H1 (cell line): ENCODE results near the gene PFDN6. TPM values are rescaled to one million over a fixed set of nuclear protein-coding genes. Genes with fewer than 3 reads are reported as not detected.

Experiments
- CTCF ChIA-PET: fragments of 300-600 bp; sonication (Branson Sonifier 250); formaldehyde crosslinking; loops from one replicate; lab custom pipeline; 2021; ENCODE audit not compliant: partially characterized antibody; lab: Charles Lee
- POLR2A ChIA-PET: fragments of 300-600 bp; sonication (Branson Sonifier 250); formaldehyde crosslinking; loops from one replicate; lab custom pipeline; 2021; ENCODE audit warnings: inconsistent platforms; ENCODE audit not compliant: partially characterized antibody; lab: Charles Lee
- DNase-seq, 2 experiments: peaks; one replicate each; pipeline versions ENCODE4 v3.0.0 to v3.0.0-alpha.2; 2010 to 2022; ENCODE audit warnings: low spot score in 2 of 2, low read depth in 1 of 2, mixed read lengths in 1 of 2
- FAIRE-seq: peaks from 2 replicates; lab custom pipeline; 2011; peaks lifted over from hg19 to GRCh38; lab: Jason Lieb, UNC
- H2AFZ ChIP-seq: 2 replicates; pipeline ENCODE4 v1.8.1; 2012; ENCODE audit warnings: low read length, inconsistent platforms
- H2AK5ac ChIP-seq: 2 replicates; pipeline ENCODE4 v1.6.1; 2013; ENCODE audit warnings: low read depth, low read length
- H2BK120ac ChIP-seq: replicated peaks from 2 replicates; pipeline ENCODE3; 2013; ENCODE audit warnings: low read depth, low read length, inconsistent platforms
- H2BK12ac ChIP-seq: 2 replicates; pipeline ENCODE4 v1.6.1; 2013; ENCODE audit warnings: low read depth, low read length
- H2BK15ac ChIP-seq: 2 replicates; pipeline ENCODE4 v1.6.1; 2013; ENCODE audit warnings: low read length
- H2BK20ac ChIP-seq: 2 replicates; pipeline ENCODE4 v1.6.1; 2013; ENCODE audit warnings: low read length
- H2BK5ac ChIP-seq: 2 replicates; pipeline ENCODE4 v1.6.1; 2013; ENCODE audit warnings: low read depth, low read length
- H3K14ac ChIP-seq: 2 replicates; pipeline ENCODE4 v1.6.1; 2013; ENCODE audit warnings: inconsistent platforms; ENCODE audit not compliant: insufficient read length
- H3K18ac ChIP-seq: 2 replicates; pipeline ENCODE4 v1.6.1; 2013; ENCODE audit warnings: low read length; ENCODE audit errors: extremely low read depth
- H3K23ac ChIP-seq: 2 replicates; pipeline ENCODE4 v1.6.1; 2013; ENCODE audit warnings: inconsistent platforms; ENCODE audit not compliant: insufficient read length
- H3K23me2 ChIP-seq: 2 replicates; pipeline ENCODE4 v1.6.1; 2013; ENCODE audit warnings: low read depth, low read length
- H3K27ac ChIP-seq: 2 replicates; pipeline ENCODE4 v1.6.1; 2011; ENCODE audit warnings: low read depth, low read length, inconsistent platforms
- H3K27me3 ChIP-seq, 4 experiments: replicated peaks in 1 of 4; 1 replicate in 1 of 4; 2 replicates in 3 of 4; pipeline versions ENCODE4 v1.6.1 to v1.8.1; 2011 to 2013; ENCODE audit warnings: low read length in 3 of 4, mild to moderate bottlenecking in 3 of 4, inconsistent platforms in 2 of 4, mixed read lengths in 2 of 4, moderate library complexity in 1 of 4; ENCODE audit not compliant: control insufficient read depth in 3 of 4, insufficient read depth in 3 of 4; ENCODE audit errors: extremely low read depth in 1 of 4
- H3K36me3 ChIP-seq, 4 experiments: 2 replicates each; pipeline versions ENCODE4 v1.6.1 to v1.8.1; 2011 to 2013; ENCODE audit warnings: mild to moderate bottlenecking in 4 of 4, low read length in 3 of 4, moderate library complexity in 2 of 4, control low read depth in 1 of 4, inconsistent platforms in 1 of 4; ENCODE audit not compliant: insufficient read depth in 4 of 4, control insufficient read depth in 2 of 4
- H3K4ac ChIP-seq: replicated peaks from 2 replicates; pipeline ENCODE3; 2013; ENCODE audit warnings: low read length, low read depth, mixed read lengths, inconsistent platforms; ENCODE audit not compliant: insufficient read length
- H3K4me1 ChIP-seq, 4 experiments: replicated peaks in 1 of 4; 1 replicate in 1 of 4; 2 replicates in 3 of 4; pipeline versions ENCODE4 v1.6.1 to v1.8.1; 2011 to 2013; ENCODE audit warnings: low read length in 3 of 4, inconsistent platforms in 2 of 4, mixed read lengths in 1 of 4; ENCODE audit not compliant: insufficient read depth in 4 of 4, control insufficient read depth in 3 of 4
- H3K4me2 ChIP-seq, 2 experiments: 2 replicates each; pipeline versions ENCODE4 v1.6.1 to v1.8.1; 2011 to 2013; ENCODE audit warnings: low read depth in 2 of 2, low read length in 2 of 2, control low read depth in 1 of 2, inconsistent platforms in 1 of 2, mild to moderate bottlenecking in 1 of 2; ENCODE audit not compliant: insufficient read depth in 1 of 2
- H3K4me3 ChIP-seq, 4 experiments: fragments of 200-600, 300-600 bp in 1 of 4; sonication (generic), shearing (Covaris generic), sonication (Bioruptor Twin) in 1 of 4; 2 replicates each; pipeline versions ENCODE4 v1.5.1 to v1.8.1; 2011 to 2016; ENCODE audit warnings: low read length in 4 of 4, low read depth in 3 of 4, control low read depth in 2 of 4, inconsistent platforms in 2 of 4, mild to moderate bottlenecking in 2 of 4, mixed read lengths in 1 of 4, moderate library complexity in 1 of 4; ENCODE audit not compliant: insufficient read depth in 2 of 4; ENCODE audit errors: extremely low read depth in 1 of 4
- H3K56ac ChIP-seq: replicated peaks from 2 replicates; pipeline ENCODE3; 2013; ENCODE audit warnings: low read depth, mild to moderate bottlenecking, mixed read lengths, low read length, inconsistent platforms; ENCODE audit not compliant: insufficient read length
- H3K79me1 ChIP-seq: 2 replicates; pipeline ENCODE4 v1.6.1; 2013; ENCODE audit warnings: low read depth, low read length, control low read depth
- H3K79me2 ChIP-seq, 2 experiments: 2 replicates each; pipeline versions ENCODE4 v1.6.1 to v1.8.1; 2012 to 2013; ENCODE audit warnings: low read length in 2 of 2, mild to moderate bottlenecking in 2 of 2, inconsistent platforms in 1 of 2; ENCODE audit not compliant: insufficient read depth in 2 of 2, control insufficient read depth in 1 of 2
- H3K9ac ChIP-seq, 4 experiments: replicated peaks in 1 of 4; 1 replicate in 1 of 4; 2 replicates in 3 of 4; pipeline versions ENCODE4 v1.6.1 to v1.8.1; 2011 to 2013; ENCODE audit warnings: low read depth in 3 of 4, low read length in 3 of 4, control low read depth in 2 of 4, mild to moderate bottlenecking in 2 of 4, moderate library complexity in 2 of 4, inconsistent platforms in 1 of 4; ENCODE audit errors: extremely low read depth in 1 of 4
- H3K9me3 ChIP-seq, 2 experiments: 2 replicates each; pipeline versions ENCODE4 v1.6.1 to v1.8.1; 2012 to 2013; ENCODE audit warnings: mild to moderate bottlenecking in 2 of 2, moderate library complexity in 2 of 2, control low read depth in 1 of 2, inconsistent platforms in 1 of 2, low read depth in 1 of 2, low read length in 1 of 2, mixed read lengths in 1 of 2; ENCODE audit not compliant: insufficient read depth in 2 of 2
- H4K20me1 ChIP-seq, 2 experiments: replicated peaks in 1 of 2; 2 replicates each; pipeline versions ENCODE3 to v1.8.1; 2011 to 2013; ENCODE audit warnings: inconsistent platforms in 2 of 2, low read length in 2 of 2, mild to moderate bottlenecking in 1 of 2; ENCODE audit not compliant: insufficient read depth in 2 of 2, control insufficient read depth in 1 of 2
- H4K5ac ChIP-seq: 2 replicates; pipeline ENCODE4 v1.6.1; 2013; ENCODE audit warnings: low read length, low read depth, mixed read lengths, inconsistent platforms; ENCODE audit not compliant: insufficient read length
- H4K8ac ChIP-seq: 2 replicates; pipeline ENCODE4 v1.8.0; 2013; ENCODE audit warnings: mild to moderate bottlenecking, moderate library complexity, low read length, inconsistent platforms; ENCODE audit not compliant: insufficient read depth; ENCODE audit errors: extremely low read depth
- H4K91ac ChIP-seq: replicated peaks from 2 replicates; pipeline ENCODE3; 2013; ENCODE audit warnings: low read length, mixed read lengths, inconsistent platforms; ENCODE audit not compliant: insufficient read length
- HDAC2 ChIP-seq, 2 experiments: fragments of 300-600 bp in 1 of 2; sonication (generic) in 1 of 2; IDR thresholded peaks; 2 replicates each; pipeline ENCODE4 v1.6.1; 2011 to 2012; ENCODE audit warnings: low read depth in 2 of 2, low read length in 2 of 2, mild to moderate bottlenecking in 2 of 2, moderate library complexity in 2 of 2, borderline replicate concordance in 1 of 2, inconsistent platforms in 1 of 2
- NANOG ChIP-seq: IDR thresholded peaks from 2 replicates; pipeline ENCODE4 v1.6.1; 2011; ENCODE audit warnings: low read length, low read depth, mild to moderate bottlenecking, inconsistent platforms; ENCODE audit not compliant: insufficient read depth, poor library complexity, severe bottlenecking
- TAF7 ChIP-seq: optimal IDR thresholded peaks from 2 replicates; pipeline ENCODE3; 2011; ENCODE audit warnings: low read depth, mild to moderate bottlenecking, inconsistent platforms, low read length, moderate library complexity, borderline replicate concordance
- TCF12 ChIP-seq: IDR thresholded peaks from 2 replicates; pipeline ENCODE4 v1.6.1; 2011; ENCODE audit warnings: low read depth, mild to moderate bottlenecking, low read length
- USF2 ChIP-seq: IDR thresholded peaks from 2 replicates; pipeline ENCODE4 v1.6.1; 2011; ENCODE audit warnings: low read length, improper control_type of control experiment
- WGBS, 2 experiments: shearing (Covaris generic) in 1 of 2; methylation state at CpG; one replicate each; pipeline versions ENCODE4 v1.1.6 to v1.1.7; 2013 to 2015; ENCODE audit warnings: low lambda C conversion rate in 2 of 2, mixed read lengths in 2 of 2, inconsistent platforms in 1 of 2, low coverage in 1 of 2, missing lambda C conversion rate in 1 of 2; ENCODE audit not compliant: insufficient replicate concordance in 2 of 2, insufficient coverage in 1 of 2, insufficient read length in 1 of 2; ENCODE audit errors: extremely low coverage in 1 of 2, missing lambda C conversion rate in 1 of 2; 5-methylcytosine and 5-hydroxymethylcytosine counted together
- polyA plus RNA-seq, 7 experiments: library from polyadenylated mRNA; depleted of rRNA in 3 of 7; stranded (reverse) in 5 of 7; unstranded in 2 of 7; fragments of >200 nt in 5 of 7; fragments of 200-250 nt in 2 of 7; gene quantifications; 1 replicate in 5 of 7; 2 replicates in 1 of 7; 4 replicates in 1 of 7; pipeline versions ENCODE4 v1.2.1 to v1.2.3, GENCODE V29; 2011 to 2013; ENCODE audit warnings: missing spikeins in 2 of 7, mixed read lengths in 2 of 7
- total RNA-seq: library from RNA; stranded (reverse); fragmentation: NEBNext Ultra II Directional; extraction: Animal tissue kit (Norgen Biotek cat#: 25700); gene quantifications from 2 replicates; pipeline ENCODE4 v1.2.1, GENCODE V29; 2021

PFDN6 gene
- total and polyA plus RNA-seq, 2 of the 8 experiments (the other 6 are each of a cell fraction or from before 2014, with no cell fraction given) = 32.0 to 95.7 TPM

GRCh38 chr6:33329058-33329457, 39.7 kb downstream of the PFDN6 start:
- H3K23me2 ChIP-seq = no peaks in the 10 kb centered on the region
- H4K20me1 ChIP-seq = no peaks in the 10 kb centered on the region
- H3K36me3 ChIP-seq = no peaks in the 10 kb centered on the region
- H3K23ac ChIP-seq = no peak overlapping the region
- H3K56ac ChIP-seq = no peak overlapping the region
- H2BK20ac ChIP-seq = no peak overlapping the region
- H3K9me3 ChIP-seq = no peaks in the 10 kb centered on the region
- H3K79me2 ChIP-seq = no peaks in the 10 kb centered on the region
- FAIRE-seq = no peak
- no peak overlapping the region for H3K27ac ChIP-seq
- no peak overlapping the region for H3K18ac ChIP-seq
- no peak overlapping the region for H2BK15ac ChIP-seq
- no peak overlapping the region for H3K4me3 ChIP-seq
- no peak for DNase-seq
- no peak overlapping the region for H4K5ac ChIP-seq
- H2AFZ ChIP-seq = no peak overlapping the region
- no peaks in the 10 kb centered on the region for H3K27me3 ChIP-seq
- H4K8ac ChIP-seq = no peak overlapping the region
- H2BK5ac ChIP-seq = no peak overlapping the region
- no peak overlapping the region for H3K4me2 ChIP-seq
- WGBS, 2 experiments = 87% methylated on average over 5 of the region's 5 CpGs; no CpG with 5 or more reads in 1 of the 2 experiments
- no peak overlapping the region for H2BK12ac ChIP-seq
- H2AK5ac ChIP-seq = no peak overlapping the region
- H3K4ac ChIP-seq = no peak overlapping the region
- CTCF ChIA-PET = interaction anchor here (0.6 to 1.7 kb wide), 5 partner anchors 11 to 48 kb away, joined by 3 to 10 read pairs (median 3); partner anchors contain the start of gene ZBTB22
- no peak overlapping the region for H4K91ac ChIP-seq
- H3K9ac ChIP-seq = peak overlapping the region in 2 of 4 experiments; percentile 22 to 37; a peak in 1 of 7 replicates
- H3K79me1 ChIP-seq = no peaks in the 10 kb centered on the region
- POLR2A ChIA-PET = interaction anchor here (1.1 kb wide), 1 partner anchor 8 kb away, joined by 3 read pairs; no protein-coding TSS in a partner anchor
- H3K14ac ChIP-seq = no peak overlapping the region
- H3K4me1 ChIP-seq = no peaks in the 10 kb centered on the region; a peak in 1 of 7 replicates
- H2BK120ac ChIP-seq = no peak overlapping the region
- TF ChIP-seq NANOG (no peak), TAF7 (no peak), USF2 (no peak), HDAC2 (IDR thresholded peaks at IDR 0.05; ENCODE audit: borderline replicate concordance in 1 of 2, low read depth in 2 of 2, low read length in 2 of 2) (no peak), TCF12 (no peak)
